Pancreas (tissue), 10 donors: ENCODE data around the gene C20orf173. TPM values are rescaled to one million over a fixed set of nuclear protein-coding genes. Genes with fewer than 3 reads are reported as not detected.

ENCODE experiments used
- ATAC-seq, 4 donors: fragments of 200-7000 bp; cut with Tn5 transposase; one replicate each; pipeline versions ENCODE4 v1.8.0 to v1.9.1; 2020; ENCODE audit warnings: mild to moderate bottlenecking in 4 of 4, moderate library complexity in 4 of 4
- DNase-seq, 6 donors: peaks; one replicate each; pipeline ENCODE4 v3.0.0-alpha.2; 2020
- FAIRE-seq: peaks from 2 replicates; lab custom pipeline; 2012; peaks lifted over from hg19 to GRCh38; lab: Jason Lieb, UNC
- H3K27ac ChIP-seq, 4 donors: fragments of 200-600 bp; sonication (generic); 1 replicate in 3 of 4; 2 replicates in 1 of 4; pipeline versions ENCODE4 v1.5.0 to v1.8.0; 2020
- H3K27me3 ChIP-seq, 4 donors: fragments of 200-600 bp; one replicate each; pipeline ENCODE4 v1.8.0; 2021
- H3K36me3 ChIP-seq, 3 donors: fragments of 200-600 bp; sonication (generic) in 1 of 3; one replicate each; pipeline versions ENCODE4 v1.5.0 to v1.8.0; 2020 to 2021
- H3K4me1 ChIP-seq, 3 donors: fragments of 200-600 bp; one replicate each; pipeline ENCODE4 v1.8.0; 2021
- H3K4me3 ChIP-seq, 4 donors: fragments of 200-600 bp; sonication (generic) in 2 of 4; one replicate each; pipeline versions ENCODE4 v1.5.0 to v1.8.0; 2020 to 2021
- H3K9me3 ChIP-seq, 4 donors: fragments of 200-600 bp; one replicate each; pipeline ENCODE4 v1.8.0; 2021
- CTCF ChIP-seq, 4 donors: fragments of 200-600 bp; sonication (generic) in 3 of 4; IDR thresholded peaks; one replicate each; pipeline versions ENCODE4 v1.5.0 to v1.8.0; 2021; ENCODE audit warnings: antibody characterized with exemption in 4 of 4
- WGBS, 2 donors: extraction: QIAGEN DNeasy Blood & Tissue Kit; methylation state at CpG; one replicate each; pipeline ENCODE4 v1.1.7; 2013; 5-methylcytosine and 5-hydroxymethylcytosine counted together
- intact Hi-C, 3 donors: fragments of 100-400 bp; cut with DNase I; formaldehyde crosslinking; loops; one replicate each; pipeline versions ENCODE4 v1.11.1 to v1.14.2; 2022
- polyA plus RNA-seq, 2 donors: library from polyadenylated mRNA; stranded (reverse); fragments of 200-250 nt; gene quantifications; one replicate each; pipeline ENCODE4 v1.2.3, GENCODE V29; 2013
- total RNA-seq, 6 donors: library from RNA; stranded (reverse); fragmentation: NEBNext Ultra II Directional in 4 of 6; extraction: Animal tissue kit (Norgen Biotek cat#: 25700) in 4 of 6; gene quantifications; one replicate each; pipeline versions ENCODE4 v1.2.1 to v1.2.4, GENCODE V29; 2021 to 2023
- donor health status: healthy with polysubstance abuse.
- donor health status: DM: no; HTN: no; CAD: no; lungs with moderate emphysema.
- donor health status: DM: no; HTN: no; CAD: no.
- donor health status: control.
- donor health status: control.
- donor health status: Bipolar disorder and iron deficiency.
- donor health status: DM: yes; HTN: yes; CAD: no.
- donor health status: DM: no; HTN: no; CAD: no.
- donor health status: DM: no; HTN: no; CAD: no.
- donor health status: DM: yes; HTN: yes; CAD: no.

Gene C20orf173
- total and polyA plus RNA-seq, 8 donors: not detected

- no peak for ATAC-seq
- 48 to 52% methylated on average over 11 of the region's 11 CpGs for WGBS, 2 donors
- no peaks in the 10 kb centered on the region for H3K36me3 ChIP-seq
- no peak for FAIRE-seq
- no peaks in the 10 kb centered on the region for H3K27me3 ChIP-seq
- intact Hi-C loops: no loop called here
- peak in 1 of 6 donors; percentile 16 for DNase-seq
- H3K4me3 ChIP-seq: no peak overlapping the region
- H3K4me1 ChIP-seq: peaks cover 0 to 8% (median 0%) of the 10 kb centered on the region in 3 donors
- TF ChIP-seq CTCF (IDR thresholded peaks at IDR 0.05): no peak
- H3K27ac ChIP-seq: no peak overlapping the region
- no peaks in the 10 kb centered on the region for H3K9me3 ChIP-seq
Observed at GRCh38 chr20:35539756-35540212, 10.3 kb upstream of the C20orf173 start.

- no peak for ATAC-seq
- TF ChIP-seq CTCF (IDR thresholded peaks at IDR 0.05): no peak
- Histone ChIP-seq H3K4me3 (no peak overlapping the region), H3K36me3 (no peaks in the 10 kb centered on the region), H3K4me1 (no peaks in the 10 kb centered on the region), H3K27me3 (no peaks in the 10 kb centered on the region), H3K27ac (no peak overlapping the region), H3K9me3 (no peaks in the 10 kb centered on the region)
- intact Hi-C loops: no loop called here
- WGBS, 2 donors: 81 to 86% methylated on average over 12 of the region's 12 CpGs
- no peak for DNase-seq
- FAIRE-seq: no peak
Observed at GRCh38 chr20:35527122-35527769, 2.2 kb downstream of the C20orf173 start.

- no peak for ATAC-seq
- no peak for TF ChIP-seq CTCF (IDR thresholded peaks at IDR 0.05)
- no peak overlapping the region for H3K4me3 ChIP-seq
- H3K9me3 ChIP-seq: no peaks in the 10 kb centered on the region
- FAIRE-seq: no peak
- no peaks in the 10 kb centered on the region for H3K36me3 ChIP-seq
- no peak for DNase-seq
- WGBS, 2 donors: 92 to 100% methylated on average over 1 of the region's 1 CpG
- H3K27ac ChIP-seq: no peak overlapping the region
- intact Hi-C loops: no loop called here
- no peaks in the 10 kb centered on the region for H3K27me3 ChIP-seq
- H3K4me1 ChIP-seq: no peaks in the 10 kb centered on the region
Observed at GRCh38 chr20:35525639-35526038, 3.8 kb downstream of the C20orf173 start.

- 67 to 72% methylated on average over 6 of the region's 6 CpGs for WGBS, 2 donors
Observed at GRCh38 chr20:35523298-35523888, 6.1 kb downstream of the C20orf173 start.

More at GRCh38 chr20:35523298-35523888, 6.1 kb downstream of the C20orf173 start:
- H3K4me3 ChIP-seq: no peak overlapping the region
- ATAC-seq (peak in 3 of 4 donors; percentile 44 to 62 (median 58)), FAIRE-seq (no peak), DNase-seq (no peak)
- no peaks in the 10 kb centered on the region for H3K9me3 ChIP-seq
- no peaks in the 10 kb centered on the region for H3K27me3 ChIP-seq
- H3K36me3 ChIP-seq: no peaks in the 10 kb centered on the region
- TF ChIP-seq CTCF (IDR thresholded peaks at IDR 0.05): peak; percentile 14 to 35 (median 32)
- no peaks in the 10 kb centered on the region for H3K4me1 ChIP-seq
- no peak overlapping the region for H3K27ac ChIP-seq
- intact Hi-C loops: no loop called here
